DMS153 treated with DMSO at 0.1 percent for 48 hours (cell line): ENCODE measurements around the gene OGDH.
"Not testable (repeated sequence)": the region's sequence is repeated elsewhere in the genome, so short reads cannot be mapped to it uniquely, and the experiment has no call there.

ENCODE experiments used
- DNase-seq: peaks from one replicate; lab custom pipeline; 2025; ENCODE audit not compliant: unreplicated experiment; lab: John Stamatoyannopoulos, UW

The OGDH gene

DNA sequence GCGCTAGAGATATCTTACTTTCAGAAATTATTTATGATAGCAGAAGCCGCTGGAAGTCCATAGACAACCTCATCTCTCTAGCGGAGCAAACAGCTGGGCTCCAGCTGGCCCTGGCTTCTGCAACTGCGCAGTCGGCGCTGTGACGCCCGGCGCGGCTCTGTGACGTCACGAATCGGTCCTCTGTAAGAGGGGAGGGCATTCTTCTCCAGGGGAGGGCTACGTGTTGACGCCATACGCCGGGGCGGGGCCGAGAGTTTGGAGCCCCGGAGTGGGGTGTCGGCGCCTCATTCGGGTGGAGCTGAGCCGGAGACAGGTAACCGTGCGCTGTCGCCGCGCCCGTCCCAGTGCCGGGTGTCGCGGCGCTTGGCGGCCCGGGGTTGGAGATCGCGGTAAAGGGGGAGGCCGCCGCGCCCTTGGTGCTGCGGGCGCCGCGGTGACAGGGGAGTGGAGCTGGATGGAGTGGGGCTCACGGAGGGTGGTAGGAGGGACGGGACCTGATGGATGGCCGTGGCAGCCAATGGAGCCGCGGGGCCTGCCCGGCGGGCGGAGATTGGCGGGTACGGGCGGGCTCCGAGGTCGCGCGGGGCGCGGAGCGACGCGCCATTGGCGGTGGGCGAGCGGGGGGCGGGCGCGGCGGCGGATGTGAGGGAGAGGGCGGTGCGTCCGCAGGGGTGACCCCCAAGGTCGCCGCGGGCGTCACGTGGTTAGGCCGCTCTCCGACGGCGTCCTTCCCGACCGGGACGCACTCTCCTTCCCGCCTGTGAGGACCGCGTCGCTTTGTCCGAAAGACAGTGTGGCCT lies at the start of gene OGDH:
Gene OGDH, plus strand, starts transcription at position 287 of the 800 bp plus-strand sequence. CDS start 17,717 bp downstream, outside the sequence.
- peak; percentile 99 for DNase-seq

DNA sequence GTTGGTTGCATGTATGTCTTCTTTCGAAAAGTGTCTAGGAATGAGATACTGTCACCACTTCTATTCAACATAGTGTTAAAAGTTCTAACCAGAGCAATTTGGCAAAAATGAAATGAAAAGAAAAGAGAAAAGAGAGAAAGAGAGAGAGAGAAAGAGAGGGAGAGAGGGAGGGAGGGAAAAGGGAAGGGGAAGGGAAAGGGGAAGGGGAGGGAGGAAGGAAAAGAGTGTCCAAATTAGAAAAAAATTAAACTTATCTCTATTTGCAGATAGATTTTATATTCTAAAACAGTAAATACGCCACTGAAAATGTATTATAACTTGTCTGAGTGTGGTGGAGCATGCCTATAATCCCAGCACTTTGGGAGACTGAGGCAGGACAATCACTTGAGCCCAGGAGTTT lies 48.9 kb upstream of the OGDH start:
- DNase-seq: no peak

DNA sequence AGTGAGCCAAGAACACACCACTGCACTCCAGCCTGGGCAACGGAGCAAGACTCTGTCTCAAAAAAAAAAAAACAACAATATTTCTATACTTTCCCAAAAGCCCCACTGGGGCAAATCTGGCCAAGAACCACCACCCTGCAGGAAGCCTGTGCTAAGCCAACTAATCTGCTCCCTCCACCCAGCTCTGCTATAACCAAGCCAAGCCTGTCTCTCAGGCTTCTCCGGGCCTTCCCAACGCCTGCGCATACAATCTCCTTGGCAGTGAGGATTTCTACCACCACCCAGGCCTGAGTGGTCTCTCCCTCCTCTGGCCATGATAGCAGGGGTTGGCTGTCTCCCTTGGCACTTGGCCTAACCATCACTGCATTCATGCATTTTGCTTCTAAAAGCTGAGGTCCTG lies 46.9 kb upstream of the OGDH start:
- DNase-seq: no peak

DNA sequence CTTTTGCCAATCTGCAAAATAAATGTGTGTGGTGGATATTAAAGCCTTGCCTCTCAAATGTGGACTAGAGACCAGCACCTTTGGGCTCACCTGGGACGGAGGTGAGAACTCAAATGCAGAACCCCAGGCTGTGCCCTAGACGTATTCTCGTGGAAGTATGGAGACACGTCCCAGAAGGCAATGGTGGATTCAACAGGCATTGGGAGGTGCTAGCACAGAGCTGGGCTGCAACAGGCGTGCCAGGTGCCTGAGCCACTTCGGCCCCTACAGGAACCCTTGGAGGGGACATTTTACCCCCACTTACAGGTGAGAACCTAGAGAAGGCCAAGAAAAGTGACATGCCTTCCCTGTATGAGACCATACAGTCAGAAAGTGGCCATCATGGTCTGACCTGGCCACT lies 44.9 kb upstream of the OGDH start:
- no peak for DNase-seq

DNA sequence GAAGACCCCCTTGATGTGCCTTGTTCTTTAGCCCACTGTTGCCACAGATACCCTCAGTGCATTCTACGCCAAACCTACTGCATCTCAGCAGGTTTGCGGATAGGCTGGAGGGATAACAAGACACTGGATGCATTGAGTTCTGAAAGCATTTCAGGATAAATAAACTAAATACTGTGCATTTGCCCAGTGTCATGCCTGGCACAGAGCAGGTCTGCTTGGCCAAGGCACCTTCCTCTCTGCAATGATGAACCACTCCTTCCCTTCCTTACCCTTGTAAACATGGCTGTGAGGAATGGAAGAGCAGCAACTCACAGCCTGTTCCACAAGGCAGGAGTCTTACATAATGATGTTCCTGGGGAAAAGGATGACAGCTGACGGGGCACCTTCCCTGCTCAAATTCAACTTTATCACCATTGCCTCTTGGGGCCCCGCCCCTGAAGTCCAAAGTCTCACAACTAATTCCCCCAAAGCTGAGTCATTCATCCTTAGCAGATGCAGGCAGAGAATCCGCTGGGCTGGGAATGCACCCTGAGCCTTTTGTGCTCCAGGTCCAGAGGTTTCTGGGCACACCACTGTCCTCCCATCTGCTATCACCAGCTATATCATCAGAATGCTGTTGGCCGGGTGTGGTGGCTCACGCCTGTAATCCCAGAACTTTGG lies 44.3 kb upstream of the OGDH start:
- DNase-seq: no peak

DNA sequence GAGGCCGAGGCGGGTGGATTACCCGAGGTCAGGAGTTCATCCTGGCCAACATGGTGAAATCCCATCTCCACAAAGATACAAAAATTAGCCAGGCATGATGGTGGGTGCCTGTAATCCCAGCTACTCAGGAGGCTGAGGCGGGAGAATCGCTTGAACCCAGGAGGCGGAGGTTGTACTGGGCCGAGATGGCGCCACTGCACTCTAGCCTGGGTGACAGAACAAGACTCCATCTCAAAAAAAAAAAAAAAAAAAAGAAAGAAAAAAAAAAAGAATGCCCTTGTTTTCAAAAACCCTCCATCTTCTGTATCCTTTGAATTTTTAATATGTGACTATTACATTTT lies 43.8 kb upstream of the OGDH start:
- DNase-seq: not testable (repeated sequence)

DNA sequence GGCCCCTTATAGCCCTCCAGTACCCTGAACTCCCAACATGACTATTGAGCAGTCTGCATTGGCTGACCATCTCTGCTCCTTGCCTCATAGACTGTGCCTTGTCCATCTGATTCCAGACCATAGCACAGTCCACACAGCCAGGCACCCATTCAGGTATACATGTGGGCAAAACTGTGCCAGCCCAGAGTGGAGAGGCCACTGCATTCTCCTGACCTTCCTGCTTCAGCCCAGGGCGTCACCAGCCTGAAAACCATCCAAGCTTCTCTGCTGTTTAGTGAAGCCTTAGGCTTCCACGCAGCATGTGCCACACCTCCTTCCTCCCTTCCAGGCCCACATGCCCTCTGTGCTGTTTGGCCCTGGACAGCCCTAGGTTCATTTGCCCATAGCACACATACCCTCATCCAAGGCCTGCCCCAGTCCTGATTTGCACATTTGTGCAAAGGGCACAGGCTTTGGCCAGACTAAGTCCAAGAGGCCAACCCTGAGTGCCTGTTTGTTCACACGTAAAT lies 43.2 kb upstream of the OGDH start:
- no peak for DNase-seq

DNA sequence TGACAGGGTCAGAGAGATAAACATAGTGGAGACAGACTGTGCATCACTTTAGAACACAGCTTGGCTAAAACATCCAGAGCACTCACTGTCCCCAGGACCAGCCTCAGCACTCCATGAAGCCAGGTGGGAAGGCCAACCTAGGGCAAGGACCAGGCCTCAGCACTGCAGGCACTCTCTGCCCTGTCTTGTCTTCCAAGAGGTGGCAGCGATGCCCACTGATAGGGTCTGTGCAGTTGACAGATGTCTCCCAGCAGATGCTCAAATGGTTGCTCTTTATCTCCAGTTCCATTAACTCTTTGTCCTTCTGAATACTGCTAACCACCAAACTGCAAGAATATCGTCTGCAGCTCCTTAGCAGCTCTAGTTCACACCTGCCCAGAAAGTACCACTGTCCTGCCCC lies 41.8 kb upstream of the OGDH start:
- DNase-seq: no peak

DNA sequence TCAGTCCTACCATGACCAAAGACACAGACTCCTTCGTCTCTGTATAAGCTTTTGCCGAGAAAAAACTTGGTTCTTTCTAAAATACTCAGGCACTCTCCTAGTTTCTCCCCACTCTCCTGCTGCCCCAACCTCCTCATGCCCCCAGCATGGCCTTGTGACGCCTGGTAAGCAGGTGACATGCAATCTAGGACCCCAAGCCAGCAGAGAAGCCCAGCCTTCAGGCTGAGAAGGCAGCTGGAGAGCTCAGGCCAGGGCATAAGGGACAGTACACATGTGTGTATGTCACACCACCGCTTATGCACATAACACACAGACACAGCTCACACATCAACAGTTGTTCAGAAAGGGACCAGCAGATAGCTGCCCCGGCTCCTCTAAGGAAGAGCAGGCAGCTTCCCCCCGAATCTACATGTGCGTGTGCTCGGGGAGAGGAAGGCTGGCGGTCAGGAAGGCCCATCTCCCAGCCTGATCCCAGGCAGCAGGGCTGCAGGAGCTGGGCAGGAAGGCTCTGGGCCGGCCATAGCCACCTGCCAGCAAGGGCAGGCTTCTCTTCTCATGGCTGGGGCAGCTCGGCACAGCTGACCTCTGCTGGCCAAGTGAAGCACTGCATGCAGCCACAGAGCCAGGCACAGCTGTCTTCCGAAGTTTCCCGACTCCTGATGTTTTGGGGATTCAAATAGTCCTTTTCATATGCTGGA lies 41.2 kb upstream of the OGDH start:
- DNase-seq: peak; percentile 54

DNA sequence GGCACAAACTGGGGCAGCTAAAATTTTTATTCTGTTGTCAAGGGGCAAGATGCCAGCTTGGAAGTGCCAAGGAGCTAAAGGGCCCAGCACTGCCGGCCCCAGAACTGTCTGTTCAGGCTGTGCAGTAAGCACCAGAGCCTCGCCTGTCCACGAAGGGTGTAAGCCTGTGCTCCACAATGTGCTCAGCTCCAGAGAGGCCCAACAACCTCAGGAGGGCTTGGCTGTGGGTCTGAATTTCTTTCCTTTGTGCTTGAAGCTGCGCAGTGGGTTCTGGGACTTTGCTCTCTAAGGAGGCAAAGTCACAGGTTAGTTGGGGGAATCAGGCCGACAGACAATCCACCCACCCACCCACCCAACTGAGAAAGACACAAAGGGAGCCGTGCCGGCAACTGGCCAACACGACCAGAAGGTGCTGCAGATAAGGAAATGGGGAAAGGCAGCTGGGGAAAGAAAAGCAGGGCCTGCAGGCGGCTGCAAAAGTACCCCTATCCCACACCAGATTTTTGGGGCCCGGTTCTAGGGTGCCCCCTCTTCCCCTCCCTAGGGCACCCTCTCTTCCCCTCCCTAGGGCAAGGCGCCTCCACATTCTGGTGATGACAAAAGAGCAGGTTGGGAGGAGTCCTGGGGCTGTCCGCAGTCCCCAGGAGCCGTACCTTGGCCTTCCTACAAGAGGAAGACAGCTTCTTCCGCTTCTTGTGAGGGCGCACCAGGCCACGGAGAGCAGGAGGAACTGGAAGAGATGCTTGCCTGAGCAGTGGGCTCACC lies 40.5 kb upstream of the OGDH start:
- DNase-seq: no peak

DNA sequence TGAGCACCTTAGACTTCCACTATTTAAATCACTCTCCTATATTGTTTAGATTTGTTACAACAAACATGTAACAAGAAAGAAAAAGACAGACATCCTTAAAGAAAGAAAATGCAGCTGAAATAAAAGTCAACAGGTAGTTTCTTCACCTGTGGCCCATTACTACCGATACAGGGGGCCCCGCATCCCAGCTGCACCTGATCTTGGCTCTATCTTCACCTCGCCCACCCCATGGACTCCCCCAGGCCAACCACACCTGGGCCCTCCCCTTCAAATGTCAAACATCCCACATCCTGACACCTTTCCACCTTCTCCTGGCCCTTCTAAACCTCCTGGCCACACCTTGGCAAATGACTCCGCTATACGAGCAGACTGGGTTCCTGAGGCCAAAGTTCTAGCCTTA lies 39.7 kb upstream of the OGDH start:
- no peak for DNase-seq

DNA sequence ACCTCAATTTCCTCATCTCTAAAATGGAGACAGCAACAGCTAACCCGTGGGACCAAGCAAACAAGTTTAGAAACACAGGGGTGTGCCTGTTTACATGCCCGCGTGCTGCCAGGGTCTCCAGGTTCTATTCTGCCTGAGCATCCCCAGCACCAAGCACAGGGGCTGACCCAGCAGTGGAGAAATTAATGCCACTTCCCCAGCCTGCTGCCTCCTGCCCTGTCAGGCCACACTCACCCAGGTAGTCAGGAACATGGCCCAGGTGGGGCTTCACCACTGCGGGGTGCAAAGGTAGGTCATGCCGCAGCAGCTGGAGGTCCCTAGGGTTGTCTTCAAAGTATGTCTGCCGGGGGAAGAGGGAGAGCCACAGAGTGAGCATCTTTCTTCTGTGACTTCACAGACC lies 38.5 kb upstream of the OGDH start:
- no peak for DNase-seq

DNA sequence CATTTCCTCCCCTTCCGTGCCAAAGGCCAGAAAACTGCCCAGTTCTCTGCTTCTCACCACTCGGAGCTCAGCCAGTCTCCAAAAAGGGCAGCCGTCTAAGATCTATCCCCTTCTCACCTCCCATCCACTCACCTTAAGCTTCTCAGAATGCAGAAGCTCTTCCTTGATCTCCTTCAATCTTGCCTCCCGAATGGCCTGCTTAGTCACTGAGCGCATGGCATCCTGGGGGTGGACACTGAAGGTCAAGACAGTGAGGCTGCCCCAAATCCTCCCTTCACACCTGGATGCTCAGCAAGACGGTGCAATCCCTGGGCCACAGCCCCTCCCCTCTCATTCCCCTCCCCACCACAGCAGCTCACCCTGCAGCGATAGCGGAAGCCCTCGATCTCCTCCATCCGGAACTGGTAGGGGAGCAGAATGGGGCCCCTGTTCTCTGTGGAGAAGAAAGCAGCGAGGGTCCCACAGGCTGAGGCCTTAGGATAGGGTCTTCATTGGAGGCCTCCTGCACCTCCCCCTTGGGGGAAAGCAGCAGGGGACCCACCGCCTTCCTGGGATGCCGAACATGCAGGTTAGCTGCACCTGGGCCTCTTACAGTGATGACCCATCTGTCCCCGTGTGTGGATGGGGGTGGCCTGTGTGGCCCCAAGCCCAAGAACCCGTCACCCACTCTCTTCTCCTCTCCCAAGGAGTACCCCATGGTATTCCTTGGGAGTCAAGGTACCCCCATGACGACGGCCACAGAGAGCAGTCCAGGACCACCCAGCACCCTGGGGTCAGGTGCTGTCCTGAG lies 37.5 kb upstream of the OGDH start:
- DNase-seq: no peak

DNA sequence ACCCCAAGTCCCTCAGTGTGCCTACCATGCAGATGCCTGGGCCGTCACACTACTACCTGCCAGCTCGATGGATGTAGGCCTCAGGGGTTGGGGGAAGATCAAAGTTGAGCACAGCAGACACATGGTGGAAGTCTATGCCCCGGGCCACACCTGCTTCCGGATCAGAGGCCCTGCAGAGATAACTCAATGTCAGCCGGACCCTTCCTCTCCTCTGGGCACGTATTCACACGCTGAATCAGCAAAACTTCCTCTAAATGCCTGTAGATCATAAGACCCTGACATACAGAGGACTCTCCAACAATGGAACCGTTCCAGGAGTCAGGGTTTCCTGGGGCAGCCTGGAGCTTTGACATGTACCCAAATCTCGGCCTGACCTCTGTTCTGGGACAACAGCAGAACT lies 36.5 kb upstream of the OGDH start:
- DNase-seq: no peak

DNA sequence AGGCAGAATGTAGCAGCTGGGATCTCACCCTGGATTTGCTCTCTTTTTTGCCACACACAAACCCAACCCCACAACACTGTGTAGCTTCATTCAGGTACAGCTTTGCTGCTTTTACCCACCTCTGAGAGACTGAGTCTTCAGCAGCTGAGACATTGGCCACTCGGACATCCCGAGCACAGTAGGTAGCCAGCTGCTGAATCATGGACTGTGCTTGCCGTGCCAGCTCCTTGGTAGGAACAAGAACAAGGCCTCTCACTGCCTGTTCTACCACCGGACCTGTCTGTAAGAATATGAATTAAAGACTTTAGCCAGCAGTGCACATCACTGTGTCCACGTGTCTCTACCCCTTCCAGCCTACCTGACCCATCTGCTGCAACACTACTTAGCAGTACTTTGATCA lies 33.7 kb upstream of the OGDH start:
- no peak for DNase-seq

DNA sequence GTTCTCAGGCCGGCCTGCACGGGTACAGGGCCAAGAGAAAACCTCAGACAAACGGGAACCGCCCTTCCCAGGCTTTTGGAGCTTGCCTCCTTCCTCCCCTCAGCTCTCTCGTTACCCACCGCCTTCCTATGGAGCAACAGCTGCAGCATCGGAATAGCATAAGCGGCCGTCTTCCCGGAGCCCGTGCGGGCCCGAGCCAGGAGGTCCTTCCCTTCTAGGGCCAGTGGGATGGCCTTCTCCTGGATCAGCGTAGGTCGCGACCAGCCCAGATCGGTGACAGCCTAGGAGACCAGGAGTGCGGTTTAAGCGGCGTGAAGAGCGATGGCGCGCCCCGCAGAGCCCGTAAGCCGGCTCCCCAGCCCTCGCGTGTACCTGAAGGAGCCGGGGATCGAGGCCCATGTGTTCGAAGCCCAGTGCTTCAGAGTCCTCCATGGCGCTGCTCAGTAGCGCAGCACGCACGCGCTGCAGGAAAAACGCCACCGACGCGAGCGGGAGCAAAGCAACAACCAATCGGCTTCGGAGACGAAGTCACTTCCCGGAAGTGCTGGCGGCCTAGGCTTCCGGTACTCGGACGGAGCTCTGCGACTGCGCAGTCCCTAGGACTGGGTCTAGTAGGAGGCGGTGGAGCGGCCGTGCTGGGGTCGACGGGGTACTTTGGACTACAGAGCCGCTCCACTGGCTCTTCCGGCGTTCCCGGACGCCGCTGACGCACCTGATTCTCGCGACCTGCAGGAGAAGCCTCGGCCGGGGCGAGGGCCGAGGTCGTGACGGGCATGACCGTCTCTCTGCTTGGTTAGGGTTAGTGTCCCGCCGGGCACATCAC lies 32.8 kb upstream of the OGDH start, which contains the start of gene DDX56:
Gene DDX56, minus strand, starts transcription at position 445 of the 823 bp plus-strand sequence. Its CDS starts 13 bp downstream, at position 432.
- DNase-seq: peak; percentile 96

DNA sequence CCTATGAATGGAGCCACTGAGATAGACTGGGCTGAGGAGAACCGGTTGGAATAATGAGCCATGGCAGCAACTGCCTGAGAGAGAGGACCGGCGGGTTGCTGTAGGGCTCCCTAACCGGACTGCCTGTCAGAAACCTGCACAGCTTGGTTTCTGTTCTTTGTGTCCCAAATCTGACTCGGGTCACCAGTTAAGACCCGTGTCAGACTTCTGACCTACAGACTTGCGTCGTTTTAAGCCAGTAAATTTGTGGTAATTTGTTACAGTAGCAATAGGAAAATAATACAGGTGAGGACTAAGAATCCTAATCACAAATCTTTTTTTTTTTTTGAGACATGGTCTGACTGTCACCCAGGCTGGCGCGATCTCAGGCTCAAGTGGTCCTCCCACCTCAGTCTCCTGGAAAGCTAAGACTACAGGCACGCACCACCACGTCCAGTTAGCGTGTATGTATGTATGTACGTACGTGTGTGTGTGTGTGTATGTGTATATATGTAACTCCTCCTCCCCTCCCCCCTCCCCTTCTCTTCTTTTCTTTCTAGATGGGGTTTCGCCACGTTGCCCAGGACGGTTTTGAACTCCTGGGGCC lies 32.0 kb upstream of the OGDH start:
- no peak for DNase-seq

DNA sequence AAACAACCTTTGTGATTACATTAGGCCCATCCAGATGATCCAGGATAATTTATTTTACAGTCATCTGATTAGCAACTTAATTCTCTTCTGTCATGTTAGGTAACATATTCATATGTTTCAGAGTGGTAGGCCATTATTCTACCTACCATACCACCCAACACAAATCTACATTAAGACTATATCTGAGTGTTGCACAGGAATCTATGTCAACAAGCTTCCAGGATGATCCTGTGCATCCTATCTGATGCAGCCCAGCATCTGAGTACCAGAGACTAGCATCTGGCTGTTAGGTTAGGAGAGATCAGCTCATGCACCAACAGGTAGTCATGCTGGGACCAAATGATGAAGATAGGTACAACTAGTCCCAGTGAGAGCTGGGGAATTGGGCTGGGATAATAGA lies 31.4 kb upstream of the OGDH start:
- DNase-seq: no peak

DNA sequence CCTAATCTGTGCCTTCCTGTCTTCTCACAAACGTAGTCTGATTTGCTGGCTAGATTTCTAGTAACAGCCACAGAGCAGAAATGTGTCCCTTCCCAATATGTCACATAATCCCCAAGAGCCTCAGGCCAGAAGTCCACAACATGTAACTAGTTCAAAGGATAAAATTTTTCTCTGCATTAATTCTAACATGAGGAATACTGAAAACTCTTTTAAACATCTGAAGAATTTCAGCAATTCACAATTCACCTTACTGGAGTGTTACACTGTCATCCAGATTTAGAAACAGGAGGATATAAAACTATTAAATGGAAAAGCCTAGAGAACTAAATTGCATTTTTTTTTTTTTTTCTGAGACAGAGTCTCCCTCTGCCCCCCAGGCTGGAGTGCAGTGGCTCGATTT lies 30.2 kb upstream of the OGDH start:
- DNase-seq: no peak
